Left colon (tissue), 2 donors: ENCODE data around the gene TFPI. TPM values are rescaled to one million over a fixed set of nuclear protein-coding genes. Genes with fewer than 3 reads are reported as not detected.
"Not testable (repeated sequence)": the region's sequence is repeated elsewhere in the genome, so short reads cannot be mapped to it uniquely, and the experiment has no call there.

Experiments used
- ATAC-seq: fragments of 200-7000 bp; cut with Tn5 transposase; one replicate; pipeline ENCODE4 v1.9.1; 2020; ENCODE audit warnings: mild to moderate bottlenecking, moderate library complexity
- DNase-seq, 2 donors: peaks; one replicate each; pipeline ENCODE4 v3.0.0-alpha.2; 2020
- intact Hi-C, 2 donors: fragments of 100-400 bp; cut with DNase I in 1 of 2; cut with micrococcal nuclease in 1 of 2; formaldehyde crosslinking; loops; one replicate each; pipeline versions ENCODE4 v1.11.2 to v1.14.0; 2022; cut with DNase I, micrococcal nuclease
- total RNA-seq, 2 donors: library from RNA; stranded (reverse); fragmentation: NEBNext Ultra II Directional; extraction: Animal tissue kit (Norgen Biotek cat#: 25700); gene quantifications; one replicate each; pipeline ENCODE4 v1.2.1, GENCODE V29; 2021
- donor health status: DM: no; HTN: no; CAD: no.
- donor health status: DM: yes; HTN: yes; CAD: no.

Gene TFPI
- total RNA-seq, 2 donors from 2014 or later, result 19.2 to 23.2 TPM

GRCh38 chr2:187532333-187533120 is 21.7 kb downstream of the TFPI start:
- no peak for DNase-seq
- intact Hi-C loops, result no loop called here
- ATAC-seq, result no peak

DNA sequence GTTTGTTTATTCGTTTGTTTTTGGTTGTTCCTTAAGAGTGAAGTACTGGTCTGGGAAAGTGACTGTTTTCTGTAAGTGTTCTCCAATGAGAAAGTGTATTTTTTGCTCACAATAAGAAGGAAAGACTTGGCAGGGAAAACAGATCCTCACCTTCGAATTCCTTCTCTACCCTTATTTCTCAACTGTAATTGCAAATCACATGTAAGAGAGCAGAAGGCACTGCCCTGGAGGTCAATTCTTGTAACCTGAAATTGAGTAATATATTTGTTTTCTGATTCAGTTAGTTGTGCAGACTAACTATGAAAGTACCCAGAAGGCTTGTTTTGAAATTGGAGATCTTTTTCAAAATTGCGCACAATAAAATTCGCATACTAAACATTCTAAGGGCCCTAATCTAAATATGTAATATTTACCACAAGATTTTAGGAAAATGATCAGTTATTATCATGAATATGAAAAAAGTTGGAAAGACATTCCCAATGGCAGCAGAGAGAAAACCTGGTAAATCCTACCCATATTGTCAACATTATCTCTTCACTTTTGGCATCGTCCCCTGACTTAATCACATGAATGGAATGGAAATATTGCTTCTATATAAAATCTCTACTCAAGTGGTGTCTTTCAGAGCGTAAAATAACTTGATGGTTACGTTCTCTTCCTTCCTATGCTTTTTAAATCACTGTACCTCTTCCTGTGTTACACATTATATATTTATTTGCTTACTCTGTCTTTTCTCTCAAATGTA is 24.1 kb downstream of the TFPI start:
- DNase-seq (no peak), ATAC-seq (no peak)
- intact Hi-C loops, result no loop called here

DNA sequence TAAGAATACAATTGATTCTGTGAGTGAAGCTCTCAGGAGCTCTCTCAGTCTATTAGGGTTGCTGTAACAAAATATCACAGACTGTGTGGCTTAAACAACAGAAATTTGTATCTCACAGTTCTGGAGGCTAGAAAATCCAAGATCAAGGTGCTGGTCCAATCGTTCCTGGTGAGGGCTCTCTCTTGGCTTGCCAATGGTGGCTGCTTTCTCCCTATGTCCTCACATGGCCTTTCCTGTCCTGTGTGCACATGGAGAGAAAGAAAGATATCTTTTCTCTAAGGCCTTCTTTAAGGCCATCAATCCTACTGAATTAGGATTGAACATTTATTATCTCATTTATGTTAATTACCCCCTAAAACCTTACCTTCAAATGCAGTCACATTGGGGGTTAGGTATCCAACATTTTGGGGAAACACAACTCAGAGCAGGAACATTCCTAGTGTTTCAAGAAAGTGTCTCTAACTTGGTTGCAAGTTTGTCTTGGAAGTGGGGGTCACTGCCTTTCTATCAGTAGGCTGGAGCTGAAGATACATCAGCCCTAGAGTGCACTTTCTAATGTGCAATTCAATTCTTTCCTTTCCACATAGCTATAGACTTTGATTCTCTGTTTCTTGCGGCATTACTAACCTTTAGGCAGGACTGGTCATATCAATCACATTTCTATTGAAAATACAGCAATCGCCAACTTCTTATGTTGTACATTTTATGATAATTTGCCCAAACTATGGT is 24.8 kb downstream of the TFPI start:
- intact Hi-C loops, result no loop called here
- no peak for DNase-seq
- no peak for ATAC-seq

GRCh38 chr2:187528042-187528441 is 26.2 kb downstream of the TFPI start:
- DNase-seq, result no peak
- intact Hi-C loops, result no loop called here
- ATAC-seq, result no peak

GRCh38 chr2:187527262-187527661 is 27.0 kb downstream of the TFPI start:
- intact Hi-C loops, result no loop called here
- DNase-seq, result no peak
- ATAC-seq, result no peak

DNA sequence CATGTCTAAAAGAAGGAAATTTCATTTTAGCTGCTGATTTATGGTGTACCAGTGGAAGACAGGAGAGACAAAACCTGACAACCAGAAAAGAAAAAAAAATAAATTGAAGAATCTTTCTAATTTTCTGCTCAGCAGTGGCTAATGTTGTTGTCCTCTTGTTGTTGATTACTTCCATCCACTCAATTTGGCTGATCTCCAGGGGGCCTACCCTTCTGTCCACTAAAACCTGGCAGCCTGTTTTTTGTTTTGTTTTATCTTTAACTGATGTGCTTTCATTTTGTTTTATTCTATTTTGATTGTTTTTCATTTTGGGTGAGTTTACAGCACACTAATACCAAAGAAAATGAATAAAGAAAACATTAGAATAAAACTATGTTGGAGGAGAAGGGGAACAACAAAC is 27.4 kb downstream of the TFPI start:
- ATAC-seq, result no peak
- intact Hi-C loops, result no loop called here
- no peak for DNase-seq

- ATAC-seq, result no peak
- no peak for DNase-seq
- intact Hi-C loops, result no loop called here
Observed at GRCh38 chr2:187525163-187525900, 28.9 kb downstream of the TFPI start.

DNA sequence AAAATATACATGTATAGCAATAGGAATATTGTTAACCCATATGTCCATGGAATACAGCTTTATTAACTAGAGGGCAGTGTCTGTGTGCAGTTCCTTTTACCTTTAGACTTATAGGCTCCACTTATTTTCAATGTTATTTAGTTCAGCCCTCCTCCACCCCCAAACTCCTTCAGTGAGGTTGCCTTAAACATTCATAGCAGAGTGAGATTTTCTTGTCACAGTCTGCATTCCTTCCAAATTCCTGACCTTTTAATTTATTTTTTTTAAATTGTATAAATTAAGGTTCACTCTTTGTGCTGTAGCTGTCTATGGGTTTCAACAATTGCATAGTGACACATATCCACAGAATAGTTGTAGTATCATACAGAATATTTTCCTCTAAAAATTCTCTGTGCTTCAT is 30.9 kb downstream of the TFPI start:
- ATAC-seq (no peak), DNase-seq (no peak)
- intact Hi-C loops, result no loop called here

DNA sequence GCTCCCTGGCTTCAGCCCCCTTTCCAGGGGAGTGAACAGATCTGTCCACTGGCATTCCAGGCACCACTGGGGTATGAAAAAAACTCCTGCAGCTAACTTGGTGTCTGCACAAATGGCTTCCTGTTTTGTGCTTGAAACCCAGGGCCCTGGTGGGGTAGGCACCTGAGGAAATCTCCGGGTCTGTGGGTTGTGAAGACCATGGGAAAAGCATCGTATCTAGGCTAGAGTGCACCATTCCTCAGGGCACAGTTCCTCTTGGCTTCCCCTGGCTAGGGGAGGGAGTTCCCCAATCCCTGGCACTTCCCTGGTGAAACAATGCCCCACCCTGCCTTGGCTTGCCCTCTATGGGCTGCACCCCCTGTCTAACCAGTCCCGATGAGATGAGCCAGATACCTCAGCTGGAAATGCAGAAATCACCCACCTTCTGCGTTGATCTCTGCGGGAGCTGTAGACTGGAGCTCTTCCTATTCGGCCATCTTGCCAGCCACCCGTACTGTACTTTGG is 34.1 kb downstream of the TFPI start:
- ATAC-seq (no peak), DNase-seq (no peak)
- intact Hi-C loops, result no loop called here

GRCh38 chr2:187519419-187520120 is 34.7 kb downstream of the TFPI start:
- DNase-seq, result no peak
- ATAC-seq, result no peak
- intact Hi-C loops, result no loop called here

GRCh38 chr2:187517750-187518361 is 36.4 kb downstream of the TFPI start:
- ATAC-seq, DNase-seq, intact Hi-C loops: not testable (repeated sequence)

- intact Hi-C loops, DNase-seq, ATAC-seq: not testable (repeated sequence)
Observed at GRCh38 chr2:187516630-187517510, 37.4 kb downstream of the TFPI start.

DNA sequence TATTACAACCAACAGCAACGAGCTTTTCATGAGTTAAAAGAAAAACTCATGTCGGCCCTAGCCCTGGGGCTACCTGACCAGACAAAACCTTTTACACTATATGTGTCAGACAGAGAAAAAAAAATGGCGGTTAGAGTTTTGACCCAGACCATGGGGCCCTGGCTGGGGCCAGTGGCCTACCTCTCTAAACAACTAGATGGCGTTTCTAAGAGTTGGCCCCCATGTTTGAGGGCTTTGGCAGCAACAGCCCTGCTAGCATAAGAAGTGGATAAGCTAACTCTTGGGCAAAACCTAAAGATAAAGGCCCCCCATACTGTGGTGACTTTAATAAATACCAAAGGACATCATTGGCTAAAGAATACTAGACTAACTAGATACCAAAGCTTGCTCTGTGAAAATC is 39.3 kb downstream of the TFPI start:
- intact Hi-C loops, result no loop called here
- ATAC-seq, result no peak

GRCh38 chr2:187514235-187514829 is 39.9 kb downstream of the TFPI start:
- DNase-seq, ATAC-seq, intact Hi-C loops: not testable (repeated sequence)

More for the DNA sequence above, 39.3 kb downstream of the TFPI start:
- DNase-seq, result no peak

DNA sequence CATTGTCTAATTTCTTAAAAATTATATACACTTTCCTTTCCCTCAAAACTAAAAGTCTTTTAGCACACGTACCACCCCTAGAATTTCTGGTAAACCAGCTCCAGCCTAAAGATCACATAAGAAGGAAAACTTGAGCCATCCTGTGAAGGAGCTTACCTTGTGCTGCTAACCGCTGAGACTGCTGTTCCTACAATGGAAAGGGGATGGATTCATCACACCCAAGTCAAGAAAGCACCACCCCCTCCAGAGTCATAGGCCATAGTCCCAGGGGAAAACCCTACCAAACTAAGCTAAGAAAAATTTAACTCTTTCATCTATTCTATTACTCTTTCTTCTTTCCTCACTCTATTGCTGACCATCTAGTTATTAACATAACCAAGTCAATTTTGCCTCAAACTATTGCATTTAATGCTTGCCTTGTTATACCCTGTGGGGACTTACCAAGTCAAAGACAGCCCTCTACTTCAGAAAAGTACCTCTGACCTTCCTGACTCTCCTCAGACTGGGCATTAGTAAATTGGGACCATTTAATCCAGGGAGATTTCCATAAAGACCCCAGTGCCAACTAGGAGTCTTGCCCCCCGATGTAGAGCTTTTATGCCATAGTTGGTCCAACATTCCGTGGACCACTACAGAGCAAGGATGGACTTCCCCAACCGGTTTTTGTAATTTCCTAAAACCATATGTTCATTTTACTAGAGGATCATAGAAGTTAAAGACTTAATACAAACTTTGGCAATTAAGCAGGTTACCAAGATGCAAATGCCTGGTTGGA is 40.6 kb downstream of the TFPI start:
- ATAC-seq, DNase-seq, intact Hi-C loops: not testable (repeated sequence)
